ELR (cell line): ENCODE results near the gene TAF15.

Experiments used
- DNase-seq: peaks from one replicate; pipeline ENCODE4 v3.0.0-alpha.2; 2015; ENCODE audit warnings: low read depth

The TAF15 gene

GRCh38 chr17:35808962-35809854, at the start of gene TAF15:
Gene TAF15 (plus strand): TSS chr17:35809484. CDS start chr17:35809570, 86 bp downstream.
- DNase-seq, result peak; percentile 99

GRCh38 chr17:35760587-35760986, 48.7 kb upstream of the TAF15 start, which contains the start of gene C17orf50:
Gene C17orf50 (plus strand): TSS chr17:35760887. CDS start chr17:35760942, 55 bp downstream.
- DNase-seq, result no peak

- no peak for DNase-seq
These were observed 47.7 kb upstream of the TAF15 start for GRCh38 chr17:35761601-35762000.

GRCh38 chr17:35763767-35764122, 45.5 kb upstream of the TAF15 start:
- no peak for DNase-seq

- DNase-seq, result peak; percentile 91
These were observed 44.9 kb upstream of the TAF15 start for GRCh38 chr17:35764123-35764991.

- no peak for DNase-seq
These were observed 44.1 kb upstream of the TAF15 start for GRCh38 chr17:35765086-35765710.

GRCh38 chr17:35765756-35766488, 43.4 kb upstream of the TAF15 start:
- no peak for DNase-seq

- no peak for DNase-seq
These were observed 42.8 kb upstream of the TAF15 start for GRCh38 chr17:35766489-35766877.

- DNase-seq, result peak; percentile 72
These were observed 42.3 kb upstream of the TAF15 start for GRCh38 chr17:35766903-35767510.

GRCh38 chr17:35768797-35769196, 40.5 kb upstream of the TAF15 start:
- DNase-seq, result no peak

- no peak for DNase-seq
These were observed 39.3 kb upstream of the TAF15 start for GRCh38 chr17:35769895-35770486.

GRCh38 chr17:35773129-35773528, 36.2 kb upstream of the TAF15 start:
- no peak for DNase-seq

- no peak for DNase-seq
These were observed 35.4 kb upstream of the TAF15 start for GRCh38 chr17:35773679-35774425.

- DNase-seq, result no peak
These were observed 34.8 kb upstream of the TAF15 start for GRCh38 chr17:35774499-35774898.

- DNase-seq, result no peak
These were observed 34.2 kb upstream of the TAF15 start for GRCh38 chr17:35775039-35775438.

GRCh38 chr17:35775583-35775982, 33.7 kb upstream of the TAF15 start:
- DNase-seq, result no peak

- DNase-seq, result no peak
These were observed 30.6 kb upstream of the TAF15 start for GRCh38 chr17:35778641-35779196.

GRCh38 chr17:35780950-35781349, 28.3 kb upstream of the TAF15 start:
- DNase-seq, result no peak

- DNase-seq, result no peak
These were observed 24.4 kb upstream of the TAF15 start for GRCh38 chr17:35784895-35785294.

- DNase-seq, result peak; percentile 53
These were observed 22.3 kb upstream of the TAF15 start for GRCh38 chr17:35786941-35787432.
